ENCODE results near the gene TP73.
A peak's percentile ranks its signal among the peaks of the same experiment; 100 is the strongest.
"Not testable (repeated sequence)": the region's sequence is repeated elsewhere in the genome, so short reads cannot be mapped to it uniquely, and the experiment has no call there.

The TP73 gene

GRCh38 chr1:3717715-3718601 lies 65.6 kb downstream of the TP73 start:
- Histone ChIP-seq H3K9me3 (no peaks in the 10 kb centered on the region), H3K27ac (no peak overlapping the region), H3K36me3 (no peaks in the 10 kb centered on the region), H3K27me3 (peaks cover 0 to 57% of the 10 kb centered on the region in 2 donors), H3K4me1 (peaks cover 0 to 4% (median 0%) of the 10 kb centered on the region in 4 donors), H3K4me3 (no peak overlapping the region)
- no peak for DNase-seq
- TF ChIP-seq CTCF (IDR thresholded peaks at IDR 0.05) = no peak
- intact Hi-C loops (cut with DNase I; ENCODE audit: low total_unique reads) = loop anchor here (10.0 kb wide), 1 partner anchor 243 kb away; no protein-coding TSS in a partner anchor

GRCh38 chr1:3718764-3719163 lies 66.4 kb downstream of the TP73 start:
- DNase-seq = no peak
- H3K9me3 ChIP-seq = no peaks in the 10 kb centered on the region
- H3K27ac ChIP-seq = no peak overlapping the region
- intact Hi-C loops (cut with DNase I; ENCODE audit: low total_unique reads) = loop anchor here (10.0 kb wide), 1 partner anchor 244 kb away; no protein-coding TSS in a partner anchor
- no peaks in the 10 kb centered on the region for H3K36me3 ChIP-seq
- TF ChIP-seq CTCF (IDR thresholded peaks at IDR 0.05) = no peak
- peaks cover 0 to 4% (median 0%) of the 10 kb centered on the region in 4 donors for H3K4me1 ChIP-seq
- peaks cover 0 to 54% of the 10 kb centered on the region in 2 donors for H3K27me3 ChIP-seq
- H3K4me3 ChIP-seq = no peak overlapping the region

GRCh38 chr1:3721955-3722465 lies 69.7 kb downstream of the TP73 start:
- H3K9me3 ChIP-seq = no peaks in the 10 kb centered on the region
- no peaks in the 10 kb centered on the region for H3K36me3 ChIP-seq
- intact Hi-C loops (cut with DNase I; ENCODE audit: low total_unique reads) = loop anchor here (10.0 kb wide), 1 partner anchor 267 kb away; the partner anchor contains the start of gene ARHGEF16
- no peak for TF ChIP-seq CTCF (IDR thresholded peaks at IDR 0.05)
- no peak for DNase-seq
- no peak overlapping the region for H3K4me3 ChIP-seq
- no peak overlapping the region for H3K27ac ChIP-seq
- peaks cover 0 to 44% of the 10 kb centered on the region in 2 donors for H3K27me3 ChIP-seq
- no peaks in the 10 kb centered on the region for H3K4me1 ChIP-seq

- no peak for TF ChIP-seq CTCF (IDR thresholded peaks at IDR 0.05)
- Histone ChIP-seq H3K27ac (no peak overlapping the region), H3K4me1 (no peaks in the 10 kb centered on the region), H3K36me3 (no peaks in the 10 kb centered on the region), H3K9me3 (no peaks in the 10 kb centered on the region), H3K27me3 (peaks cover 0 to 44% of the 10 kb centered on the region in 2 donors), H3K4me3 (no peak overlapping the region)
- no peak for DNase-seq
- intact Hi-C loops (cut with DNase I; ENCODE audit: low total_unique reads) = loop anchor here (10.0 kb wide), 1 partner anchor 268 kb away; the partner anchor contains the start of gene ARHGEF16
Observed at GRCh38 chr1:3722846-3723245, 70.5 kb downstream of the TP73 start.

- H3K4me3 ChIP-seq, DNase-seq, H3K4me1 ChIP-seq, H3K9me3 ChIP-seq, H3K36me3 ChIP-seq, H3K27ac ChIP-seq: not testable (repeated sequence)
- intact Hi-C loops (cut with DNase I; ENCODE audit: low total_unique reads) = loop anchor here (10.0 kb wide), 1 partner anchor 270 kb away; the partner anchor contains the start of gene ARHGEF16
- peaks cover 0 to 46% of the 10 kb centered on the region in 2 donors for H3K27me3 ChIP-seq
- TF ChIP-seq CTCF (IDR thresholded peaks at IDR 0.05) = peak; percentile 76 to 97
Observed at GRCh38 chr1:3724416-3725030, 72.2 kb downstream of the TP73 start.
